ENCODE data around the gene PRSS2.

DNA sequence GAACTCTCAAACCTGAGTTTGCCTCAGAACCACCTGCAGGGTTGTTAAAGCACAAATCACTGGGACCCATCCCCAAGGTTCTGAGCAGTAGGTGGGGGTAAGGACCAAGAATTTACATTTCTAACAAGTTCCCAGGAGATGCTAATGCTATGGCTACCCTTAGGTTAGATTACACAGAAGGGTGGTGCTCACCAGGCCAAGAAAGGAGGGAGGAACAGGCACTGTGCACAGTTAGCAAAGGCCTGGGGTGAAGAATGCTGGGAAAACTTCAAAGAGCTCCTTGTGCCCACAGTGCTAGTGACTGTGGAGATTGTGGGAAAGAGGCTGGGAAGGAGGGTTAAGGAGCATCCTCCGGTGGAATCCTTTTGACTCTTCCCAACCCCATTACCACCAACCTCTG is 8.7 kb upstream of the PRSS2 start:
- TF ChIP-seq, protein P1, sequence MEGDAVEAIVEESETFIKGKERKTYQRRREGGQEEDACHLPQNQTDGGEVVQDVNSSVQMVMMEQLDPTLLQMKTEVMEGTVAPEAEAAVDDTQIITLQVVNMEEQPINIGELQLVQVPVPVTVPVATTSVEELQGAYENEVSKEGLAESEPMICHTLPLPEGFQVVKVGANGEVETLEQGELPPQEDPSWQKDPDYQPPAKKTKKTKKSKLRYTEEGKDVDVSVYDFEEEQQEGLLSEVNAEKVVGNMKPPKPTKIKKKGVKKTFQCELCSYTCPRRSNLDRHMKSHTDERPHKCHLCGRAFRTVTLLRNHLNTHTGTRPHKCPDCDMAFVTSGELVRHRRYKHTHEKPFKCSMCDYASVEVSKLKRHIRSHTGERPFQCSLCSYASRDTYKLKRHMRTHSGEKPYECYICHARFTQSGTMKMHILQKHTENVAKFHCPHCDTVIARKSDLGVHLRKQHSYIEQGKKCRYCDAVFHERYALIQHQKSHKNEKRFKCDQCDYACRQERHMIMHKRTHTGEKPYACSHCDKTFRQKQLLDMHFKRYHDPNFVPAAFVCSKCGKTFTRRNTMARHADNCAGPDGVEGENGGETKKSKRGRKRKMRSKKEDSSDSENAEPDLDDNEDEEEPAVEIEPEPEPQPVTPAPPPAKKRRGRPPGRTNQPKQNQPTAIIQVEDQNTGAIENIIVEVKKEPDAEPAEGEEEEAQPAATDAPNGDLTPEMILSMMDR (IDR thresholded peaks at IDR 0.05) = no peak
- no peak for TF ChIP-seq POLR2A (IDR thresholded peaks at IDR 0.05)

All from testis (tissue), 2 donors.